ENCODE measurements around the gene FYN. TPM values are rescaled to one million over a fixed set of nuclear protein-coding genes. Genes with fewer than 3 reads are reported as not detected.
A peak's percentile ranks its signal among the peaks of the same experiment; 100 is the strongest.

The FYN gene
- total and polyA plus RNA-seq, 5 experiments from 2014 or later, result 159 to 531 (median 317) TPM

DNA sequence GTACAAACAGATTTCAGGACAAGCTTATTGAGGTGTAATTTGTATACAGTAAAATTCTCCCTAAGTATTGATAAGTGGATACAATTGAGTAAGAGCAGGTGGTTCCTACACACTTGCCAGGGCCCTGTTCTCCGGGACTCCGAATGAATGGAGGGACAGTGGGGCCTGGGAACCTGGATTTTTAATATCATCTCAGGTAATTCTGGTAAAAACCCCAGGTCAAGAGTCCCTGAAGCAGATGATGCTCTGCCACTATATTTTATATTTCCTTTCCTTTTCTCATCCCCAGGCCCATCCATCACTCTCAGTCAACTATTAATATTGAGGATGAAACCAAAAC is 104.9 kb downstream of the FYN start:
- DNase-seq, result no peak
- H3K4me1 Mint-ChIP-seq, result peaks cover 52 to 93% (median 91%) of the 10 kb centered on the region in 4 donors
- peak overlapping the region in 4 of 10 donors; percentile 14 to 90 (median 40) for H3K4me3 Mint-ChIP-seq
- H3K36me3 Mint-ChIP-seq, result peaks cover 9 to 22% (median 21%) of the 10 kb centered on the region in 3 donors
- no peaks in the 10 kb centered on the region for H3K27me3 Mint-ChIP-seq
- POLR2A ChIA-PET, result interaction anchor here (1.0 to 2.3 kb wide), 6 partner anchors 9 to 53 kb away, joined by 3 to 11 read pairs (median 4); no protein-coding TSS in a partner anchor
- peak overlapping the region; percentile 87 to 100 (median 96) for H3K27ac Mint-ChIP-seq
- H3K9me3 Mint-ChIP-seq, result peaks cover 0 to 9% (median 2%) of the 10 kb centered on the region in 9 donors
- ATAC-seq, result no peak

DNA sequence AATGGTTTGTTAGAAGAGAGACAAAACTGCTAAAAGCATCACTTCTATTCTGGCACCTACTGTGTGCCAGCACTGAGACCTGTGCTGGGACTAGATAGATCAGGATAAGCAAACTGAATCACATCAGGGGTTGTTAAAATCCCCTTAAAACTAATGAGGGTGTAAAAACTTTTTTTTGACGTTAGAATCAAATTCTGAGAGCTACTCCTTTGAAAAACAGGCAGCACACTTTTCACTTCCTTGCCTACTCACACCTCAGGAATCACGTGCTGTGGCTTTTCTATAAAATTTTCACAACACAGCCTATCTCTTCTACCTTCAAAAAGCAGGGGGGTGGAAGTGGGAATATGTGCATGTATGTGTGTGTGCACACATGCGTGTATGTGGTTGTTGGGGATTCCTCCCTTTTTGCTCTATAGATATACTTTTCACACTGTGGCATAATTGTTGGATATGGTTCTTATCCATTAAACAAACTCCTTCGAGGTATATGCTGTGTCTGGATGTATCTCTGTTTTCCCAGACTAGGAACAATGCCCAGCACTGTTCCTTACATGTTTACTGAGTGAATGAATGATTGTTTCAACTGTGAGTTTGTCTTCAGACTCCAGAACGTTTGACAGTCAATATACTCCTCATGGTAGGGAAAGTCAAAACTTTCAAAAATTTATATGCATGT is 105.4 kb downstream of the FYN start:
- DNase-seq (peak in 5 of 10 donors; percentile 29 to 66 (median 58)), ATAC-seq (peak; percentile 48 to 78)
- Mint-ChIP-seq H3K4me1 (peaks cover 54 to 98% (median 96%) of the 10 kb centered on the region in 4 donors), H3K27me3 (no peaks in the 10 kb centered on the region), H3K27ac (peak overlapping the region; percentile 87 to 100 (median 96)), H3K9me3 (peaks cover 0 to 9% (median 2%) of the 10 kb centered on the region in 9 donors), H3K36me3 (peaks cover 9 to 22% (median 21%) of the 10 kb centered on the region in 3 donors), H3K4me3 (peak overlapping the region in 9 of 10 donors; percentile 38 to 90 (median 60))
- POLR2A ChIA-PET, result interaction anchor here (0.7 to 2.3 kb wide), 9 partner anchors 9 to 221 kb away, joined by 3 to 11 read pairs (median 3); no protein-coding TSS in a partner anchor

DNA sequence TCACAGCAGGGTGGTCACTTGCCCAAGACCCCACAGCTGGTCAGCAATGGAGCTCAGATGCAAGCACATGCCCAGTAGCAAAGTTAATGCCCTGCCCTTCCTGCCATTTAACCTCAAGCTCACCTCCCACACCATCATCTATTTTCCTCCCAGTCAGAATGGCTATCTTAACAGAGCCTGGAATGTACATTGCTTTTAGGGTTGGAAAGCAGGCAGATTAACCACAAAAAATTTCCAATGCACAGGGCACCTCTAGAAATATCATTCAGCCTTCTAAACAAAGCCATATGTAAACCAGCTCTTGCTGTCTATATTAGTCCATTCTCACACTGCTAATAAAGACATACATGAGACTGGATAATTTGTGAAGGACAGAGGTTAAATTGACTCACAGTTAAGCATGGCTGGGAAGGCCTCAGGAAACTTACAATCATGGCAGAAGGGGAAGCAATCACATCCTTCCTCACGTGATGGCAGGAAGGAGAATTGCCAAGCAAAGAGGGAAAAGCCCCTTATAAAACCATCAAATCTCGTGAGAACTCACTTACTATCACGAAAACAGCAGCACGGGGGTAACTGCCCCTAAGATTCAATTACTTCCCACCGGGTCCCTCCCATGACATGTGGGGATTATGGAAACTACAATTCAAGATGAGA is 106.9 kb downstream of the FYN start:
- ATAC-seq (no peak), DNase-seq (no peak)
- Mint-ChIP-seq H3K36me3 (peaks cover 9 to 13% (median 12%) of the 10 kb centered on the region in 3 donors), H3K4me3 (peak overlapping the region in 9 of 10 donors; percentile 19 to 90 (median 55)), H3K27me3 (no peaks in the 10 kb centered on the region), H3K9me3 (peaks cover 0 to 9% (median 2%) of the 10 kb centered on the region in 9 donors), H3K27ac (peak overlapping the region; percentile 87 to 100 (median 96)), H3K4me1 (peaks cover 63 to 100% (median 98%) of the 10 kb centered on the region in 4 donors)
- POLR2A ChIA-PET, result interaction anchor here (1.3 to 2.2 kb wide), 2 partner anchors 11 to 61 kb away, joined by 3 to 9 read pairs; no protein-coding TSS in a partner anchor

DNA sequence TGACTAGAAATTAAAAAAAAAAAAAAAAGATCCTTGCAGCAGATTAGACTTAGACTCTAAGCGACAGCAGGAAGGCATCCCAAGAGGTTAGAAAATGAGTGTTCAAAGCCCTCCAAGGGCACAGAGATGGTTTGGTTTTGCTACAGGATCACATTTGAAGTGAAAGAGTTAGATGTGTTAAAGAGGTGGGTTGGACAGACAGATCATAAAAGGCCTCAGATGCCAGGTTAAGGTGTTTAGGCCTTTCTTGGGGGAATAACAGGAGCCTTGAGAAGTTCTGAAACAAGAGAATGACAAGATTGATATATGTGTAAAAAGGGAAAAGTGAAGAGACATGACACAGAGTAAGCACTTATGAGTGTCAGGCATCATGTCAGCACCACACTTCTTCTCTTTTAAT is 107.5 kb downstream of the FYN start:
- DNase-seq, result no peak
- Mint-ChIP-seq H3K4me3 (peak overlapping the region in 9 of 10 donors; percentile 19 to 90 (median 55)), H3K9me3 (peaks cover 0 to 8% (median 2%) of the 10 kb centered on the region in 9 donors), H3K36me3 (peaks cover 7% of the 10 kb centered on the region in 3 donors), H3K4me1 (peaks cover 66 to 100% (median 98%) of the 10 kb centered on the region in 4 donors), H3K27ac (peak overlapping the region; percentile 87 to 100 (median 95)), H3K27me3 (no peaks in the 10 kb centered on the region)
- ATAC-seq, result no peak
- POLR2A ChIA-PET, result no interaction called here

DNA sequence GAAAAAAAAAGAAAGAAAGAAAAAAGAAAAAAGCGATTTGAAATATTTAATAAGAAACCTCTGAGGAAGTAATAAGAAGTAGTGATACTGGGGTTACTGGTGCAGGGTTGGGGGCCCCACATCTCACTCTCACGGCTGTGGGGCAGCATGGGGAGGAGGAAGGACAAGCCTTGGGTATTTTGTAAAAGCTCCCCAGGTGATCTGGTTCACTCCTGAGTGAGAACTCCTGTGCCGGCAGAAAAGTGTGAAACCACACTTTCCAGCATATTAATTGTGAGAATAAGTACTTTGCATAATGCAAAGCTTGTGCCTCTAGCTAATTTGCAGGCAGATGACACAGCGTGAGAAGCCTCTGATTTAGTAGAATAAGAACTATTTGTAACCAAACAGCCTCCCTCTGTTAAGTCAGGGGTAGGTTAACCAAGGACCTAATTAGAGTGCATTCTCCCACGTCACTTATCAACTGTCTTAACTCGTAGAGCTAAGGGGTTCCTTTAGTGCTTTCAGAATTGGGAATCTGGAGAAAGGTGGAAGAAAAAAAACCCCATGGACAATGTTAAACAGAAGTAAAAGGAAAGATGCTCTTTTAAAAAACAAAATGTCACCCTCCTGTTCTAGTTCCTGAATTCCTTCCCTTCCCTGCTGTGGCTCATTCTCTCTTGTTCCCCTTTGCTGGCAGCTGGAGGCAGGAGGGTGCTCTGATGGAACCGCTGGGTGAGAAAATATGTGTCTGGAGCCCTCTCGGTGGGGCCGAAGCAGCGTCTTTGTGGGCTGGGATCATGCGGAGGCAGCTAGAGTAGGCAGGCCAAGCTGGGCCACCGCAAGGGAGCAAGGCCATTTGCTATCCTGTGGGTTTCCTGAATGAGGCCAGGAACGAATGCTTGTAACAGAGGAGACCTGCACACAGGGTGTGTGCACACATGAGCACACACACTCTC is 108.7 kb downstream of the FYN start:
- H3K27ac Mint-ChIP-seq, result peak overlapping the region; percentile 87 to 100 (median 95)
- no peaks in the 10 kb centered on the region for H3K9me3 Mint-ChIP-seq
- peak in 2 of 10 donors; percentile 26 to 27 for DNase-seq
- POLR2A ChIA-PET, result interaction anchor here (0.8 to 1.6 kb wide), 6 partner anchors 9 to 45 kb away, joined by 3 to 10 read pairs (median 4); no protein-coding TSS in a partner anchor
- H3K27me3 Mint-ChIP-seq, result no peaks in the 10 kb centered on the region
- H3K36me3 Mint-ChIP-seq, result no peaks in the 10 kb centered on the region
- H3K4me1 Mint-ChIP-seq, result peaks cover 71 to 100% (median 99%) of the 10 kb centered on the region in 4 donors
- peak in 1 of 2 donors; percentile 9 for ATAC-seq
- H3K4me3 Mint-ChIP-seq, result peak overlapping the region; percentile 42 to 90 (median 70)

DNA sequence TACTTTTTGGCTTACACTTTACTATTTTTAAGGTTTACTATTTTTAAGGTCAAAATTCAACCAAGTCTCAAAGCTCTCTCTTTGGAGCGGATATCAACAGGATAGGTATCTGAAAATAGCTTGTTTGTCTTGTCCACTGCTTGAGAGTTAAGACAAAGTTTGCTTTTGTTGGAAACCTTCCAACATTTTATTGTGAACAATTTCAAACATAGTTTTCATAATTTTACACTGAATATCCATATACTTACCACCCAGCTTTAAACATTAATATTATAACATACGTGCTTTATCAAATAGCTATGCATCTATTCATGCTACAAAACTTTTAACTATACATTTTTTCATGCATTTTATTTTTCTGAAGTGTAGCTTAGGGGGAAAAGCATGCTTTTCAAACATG is 109.9 kb downstream of the FYN start:
- Mint-ChIP-seq H3K36me3 (no peaks in the 10 kb centered on the region), H3K9me3 (no peaks in the 10 kb centered on the region), H3K27ac (peak overlapping the region; percentile 78 to 100 (median 98)), H3K27me3 (no peaks in the 10 kb centered on the region), H3K4me3 (peak overlapping the region in 4 of 10 donors; percentile 64 to 90 (median 68)), H3K4me1 (peaks cover 73 to 100% (median 99%) of the 10 kb centered on the region in 4 donors)
- ATAC-seq, result no peak
- POLR2A ChIA-PET, result interaction anchor here (0.6 to 1.8 kb wide), 10 partner anchors 11 to 948 kb away, joined by 3 to 10 read pairs (median 4); partner anchors contain the start of genes CDK19 and FYN
- DNase-seq, result no peak

DNA sequence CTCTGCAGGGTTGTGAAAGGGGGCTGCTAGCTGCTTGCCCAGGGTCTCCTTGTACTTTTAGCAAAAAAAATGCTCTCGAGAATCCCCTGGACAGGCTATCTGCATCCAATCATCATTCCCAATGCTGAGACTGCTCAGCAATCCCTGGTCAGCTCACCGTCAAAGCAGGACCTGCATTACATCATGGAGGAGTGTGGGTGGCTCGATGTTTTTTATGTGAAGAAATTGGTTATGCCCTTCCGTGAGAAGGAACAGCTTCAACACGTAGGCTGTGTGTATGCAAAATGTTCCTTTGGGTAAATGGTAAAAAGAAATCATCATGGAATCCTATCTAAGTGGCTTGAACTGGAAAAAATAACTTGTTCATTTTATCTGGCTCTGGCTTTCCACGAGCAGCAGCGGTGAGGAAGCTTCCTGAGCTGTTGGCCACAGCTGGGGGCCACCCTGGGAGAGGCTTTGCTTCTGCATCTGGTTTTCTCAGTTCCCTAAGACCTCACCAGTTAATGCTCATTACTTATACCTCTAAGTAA is 111.4 kb downstream of the FYN start:
- H3K36me3 Mint-ChIP-seq, result no peaks in the 10 kb centered on the region

DNA sequence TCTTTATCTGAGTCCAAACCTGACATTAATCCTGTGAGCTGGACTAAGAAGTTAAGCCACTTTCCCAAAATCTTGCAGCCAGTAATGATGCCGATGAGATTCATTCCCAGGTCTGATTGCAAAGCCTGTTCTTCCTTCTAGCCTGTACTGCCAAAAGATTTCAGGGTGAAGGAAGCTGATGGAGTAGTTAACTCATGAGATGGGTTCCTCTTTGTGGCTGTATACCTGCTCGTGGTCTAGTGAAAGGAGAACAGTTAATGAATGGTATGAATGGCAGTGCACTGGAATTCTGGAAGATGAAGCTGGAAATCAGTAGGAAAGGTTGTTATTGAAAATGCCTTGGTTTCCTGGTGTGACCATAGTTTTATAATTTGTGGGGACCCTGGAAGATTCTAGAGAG is 112.0 kb downstream of the FYN start:
- ATAC-seq (no peak), DNase-seq (no peak)
- Mint-ChIP-seq H3K4me1 (peaks cover 66 to 95% (median 93%) of the 10 kb centered on the region in 4 donors), H3K9me3 (no peaks in the 10 kb centered on the region), H3K4me3 (peak overlapping the region; percentile 66 to 90 (median 82)), H3K27ac (peak overlapping the region; percentile 94 to 100 (median 98)), H3K36me3 (no peaks in the 10 kb centered on the region), H3K27me3 (no peaks in the 10 kb centered on the region)
- POLR2A ChIA-PET, result interaction anchor here (0.6 to 1.7 kb wide), 9 partner anchors 8 to 105 kb away, joined by 3 to 10 read pairs (median 4); no protein-coding TSS in a partner anchor

More for the DNA sequence above, 111.4 kb downstream of the FYN start:
- Mint-ChIP-seq H3K27ac (peak overlapping the region; percentile 94 to 100 (median 98)), H3K4me1 (peaks cover 71 to 99% (median 98%) of the 10 kb centered on the region in 4 donors), H3K9me3 (no peaks in the 10 kb centered on the region), H3K27me3 (no peaks in the 10 kb centered on the region), H3K4me3 (peak overlapping the region; percentile 49 to 90 (median 78))
- no peak for DNase-seq
- ATAC-seq, result peak in 1 of 2 donors; percentile 9
- POLR2A ChIA-PET, result interaction anchor here (0.6 to 1.8 kb wide), 13 partner anchors 8 to 231 kb away, joined by 3 to 10 read pairs (median 4); no protein-coding TSS in a partner anchor

DNA sequence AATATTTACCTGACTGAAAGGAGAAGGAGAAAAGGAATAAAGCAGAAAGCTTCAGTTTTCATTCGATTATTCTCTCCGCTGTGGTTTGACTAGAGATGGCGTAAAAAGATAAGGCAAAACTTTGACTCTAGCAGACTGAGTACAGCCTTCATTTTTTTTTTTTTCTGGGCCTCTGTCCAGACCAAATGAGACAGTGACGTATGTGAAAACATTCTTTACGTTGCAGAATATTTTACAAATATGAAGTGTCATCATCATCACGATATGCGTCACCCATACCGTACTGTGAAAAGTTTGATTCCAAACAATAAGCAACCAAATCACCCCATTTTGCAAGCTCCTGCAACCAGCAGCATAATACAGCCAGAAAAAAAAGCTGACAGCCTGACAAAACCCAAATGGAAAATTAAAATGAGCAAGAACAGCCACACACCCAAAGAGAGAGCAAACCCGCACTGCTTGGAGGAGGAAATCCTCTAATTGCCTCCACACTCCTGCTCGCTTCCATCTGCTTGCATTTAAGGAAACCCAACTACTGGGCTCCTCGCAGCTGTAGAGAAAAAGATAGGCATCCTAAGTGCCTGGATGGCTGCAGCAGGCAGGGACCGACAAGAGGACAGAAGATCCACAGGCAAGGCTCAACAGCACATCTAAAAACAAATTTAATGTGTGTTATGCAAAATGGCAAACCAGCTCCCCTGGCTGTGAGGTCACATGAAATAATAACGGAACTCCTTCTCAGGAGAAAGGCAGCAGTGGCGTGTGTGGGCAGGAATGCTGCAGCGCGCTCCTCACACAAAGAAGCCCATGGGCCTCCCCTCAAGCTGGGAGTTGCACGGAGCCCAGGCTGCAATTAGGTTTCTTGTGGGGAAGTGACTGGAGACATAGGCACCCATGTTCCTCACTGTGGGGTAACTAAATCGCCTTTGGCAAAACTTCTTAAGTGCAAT is 113.1 kb downstream of the FYN start:
- DNase-seq (peak in 7 of 10 donors; percentile 48 to 89 (median 78)), ATAC-seq (peak; percentile 54 to 71)
- Mint-ChIP-seq H3K27me3 (no peaks in the 10 kb centered on the region), H3K27ac (peak overlapping the region; percentile 94 to 100 (median 98)), H3K36me3 (no peaks in the 10 kb centered on the region), H3K4me3 (peak overlapping the region; percentile 79 to 92 (median 88)), H3K9me3 (no peaks in the 10 kb centered on the region), H3K4me1 (peaks cover 62 to 95% (median 91%) of the 10 kb centered on the region in 4 donors)
- POLR2A ChIA-PET, result interaction anchor here (0.9 to 2.4 kb wide), 12 partner anchors 8 to 269 kb away, joined by 3 to 12 read pairs (median 5); partner anchors contain the start of gene FYN

DNA sequence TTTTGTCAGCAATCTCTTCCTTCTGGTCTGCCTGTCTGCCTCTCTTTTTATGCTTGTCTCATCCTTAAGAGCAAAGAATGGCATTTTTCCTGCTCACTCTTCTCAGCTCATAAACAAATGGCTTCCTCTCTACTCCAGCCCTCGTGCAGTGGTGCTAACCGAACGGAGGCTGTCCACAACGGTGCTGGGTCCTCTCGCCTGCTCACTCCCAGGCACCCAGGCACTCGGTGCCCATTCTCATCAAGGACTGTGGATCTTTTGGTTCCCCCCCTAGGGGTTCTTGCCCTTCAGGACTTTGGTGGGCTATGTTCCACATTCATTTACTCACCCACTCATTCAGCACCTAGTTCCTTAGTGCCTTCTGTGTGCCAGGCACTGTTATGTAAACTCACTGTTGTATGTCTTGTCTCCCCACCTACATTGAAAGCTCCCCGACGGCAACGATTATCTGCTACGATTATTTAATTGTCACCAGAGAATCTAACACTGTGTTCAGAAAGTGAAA is 113.9 kb downstream of the FYN start:
- ATAC-seq (peak; percentile 48 to 52), DNase-seq (peak in 1 of 10 donors; percentile 48)
- Mint-ChIP-seq H3K36me3 (peaks cover 0 to under 1% (median 0%) of the 10 kb centered on the region in 3 donors), H3K4me1 (peaks cover 60 to 95% (median 91%) of the 10 kb centered on the region in 4 donors), H3K27ac (peak overlapping the region; percentile 94 to 100 (median 98)), H3K9me3 (no peaks in the 10 kb centered on the region), H3K4me3 (peak overlapping the region; percentile 79 to 92 (median 88)), H3K27me3 (no peaks in the 10 kb centered on the region)
- POLR2A ChIA-PET, result interaction anchor here (0.9 to 2.4 kb wide), 12 partner anchors 8 to 280 kb away, joined by 3 to 12 read pairs (median 5); partner anchors contain the start of gene FYN
